ENCODE results near the gene MTUS2. TPM values are rescaled to one million over a fixed set of nuclear protein-coding genes. Genes with fewer than 3 reads are reported as not detected.

MTUS2 gene
- total RNA-seq, 4 donors from 2014 or later, result 0.08 to 0.57 TPM; not detected in 2

DNA sequence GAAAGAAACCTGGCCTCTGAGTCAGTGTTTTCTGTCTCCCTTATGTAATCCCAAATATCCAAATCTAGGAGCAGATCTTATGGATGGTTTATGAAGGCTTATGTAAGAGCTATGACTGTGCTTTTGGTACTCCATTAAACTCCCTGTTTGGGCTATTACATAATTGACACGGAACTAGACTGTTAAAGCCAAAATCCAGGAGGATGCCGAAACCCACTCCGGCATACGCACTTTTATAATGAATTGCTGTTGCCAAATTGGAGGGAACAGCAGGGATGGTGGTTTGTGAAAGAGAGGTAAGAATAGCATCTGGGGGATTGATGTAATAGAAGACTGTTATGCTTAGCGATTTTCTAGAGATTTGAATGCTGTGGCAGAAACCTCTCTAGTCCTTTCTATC lies 2.0 kb downstream of the MTUS2 start:
- no peak overlapping the region for H3K27ac ChIP-seq
- intact Hi-C loops (cut with DNase I), result no loop called here
- no peak for TF ChIP-seq POLR2A (IDR thresholded peaks at IDR 0.05)
- TF ChIP-seq, protein P1, sequence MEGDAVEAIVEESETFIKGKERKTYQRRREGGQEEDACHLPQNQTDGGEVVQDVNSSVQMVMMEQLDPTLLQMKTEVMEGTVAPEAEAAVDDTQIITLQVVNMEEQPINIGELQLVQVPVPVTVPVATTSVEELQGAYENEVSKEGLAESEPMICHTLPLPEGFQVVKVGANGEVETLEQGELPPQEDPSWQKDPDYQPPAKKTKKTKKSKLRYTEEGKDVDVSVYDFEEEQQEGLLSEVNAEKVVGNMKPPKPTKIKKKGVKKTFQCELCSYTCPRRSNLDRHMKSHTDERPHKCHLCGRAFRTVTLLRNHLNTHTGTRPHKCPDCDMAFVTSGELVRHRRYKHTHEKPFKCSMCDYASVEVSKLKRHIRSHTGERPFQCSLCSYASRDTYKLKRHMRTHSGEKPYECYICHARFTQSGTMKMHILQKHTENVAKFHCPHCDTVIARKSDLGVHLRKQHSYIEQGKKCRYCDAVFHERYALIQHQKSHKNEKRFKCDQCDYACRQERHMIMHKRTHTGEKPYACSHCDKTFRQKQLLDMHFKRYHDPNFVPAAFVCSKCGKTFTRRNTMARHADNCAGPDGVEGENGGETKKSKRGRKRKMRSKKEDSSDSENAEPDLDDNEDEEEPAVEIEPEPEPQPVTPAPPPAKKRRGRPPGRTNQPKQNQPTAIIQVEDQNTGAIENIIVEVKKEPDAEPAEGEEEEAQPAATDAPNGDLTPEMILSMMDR (IDR thresholded peaks at IDR 0.05), result no peak
- no peaks in the 10 kb centered on the region for H3K36me3 ChIP-seq
- no peak for DNase-seq
- WGBS, 2 donors, result 75 to 81% methylated on average over 5 of the region's 5 CpGs
- peaks cover under 1 to 79% (median 7%) of the 10 kb centered on the region in 4 donors for H3K27me3 ChIP-seq
- peaks cover 3 to 17% (median 8%) of the 10 kb centered on the region in 3 donors for H3K4me1 ChIP-seq
- peaks cover 0 to 3% (median 1%) of the 10 kb centered on the region in 3 donors for H3K9me3 ChIP-seq
- no peak overlapping the region for H3K4me3 ChIP-seq

DNA sequence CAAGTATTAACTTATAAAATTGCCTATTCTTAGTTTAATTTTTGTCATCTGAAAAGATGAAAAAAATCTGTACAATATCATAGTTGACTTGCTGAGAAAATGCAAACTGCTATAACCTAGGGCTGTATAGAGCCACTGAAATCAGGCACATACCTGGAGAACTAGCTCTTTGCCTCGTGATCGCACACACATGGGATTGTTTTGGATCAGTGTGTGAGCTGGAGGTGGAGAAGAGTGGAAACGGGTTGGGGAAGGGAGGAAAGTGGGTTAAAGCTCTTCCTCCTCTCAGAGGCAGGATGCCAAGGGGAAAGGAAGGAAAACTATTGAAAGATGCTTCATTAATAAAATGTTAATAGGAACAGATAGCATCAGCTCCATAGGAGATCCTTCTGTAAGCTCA lies 2.7 kb downstream of the MTUS2 start:
- H3K27me3 ChIP-seq, result peaks cover 0 to 73% (median 7%) of the 10 kb centered on the region in 4 donors
- 49 to 51% methylated on average over 3 of the region's 3 CpGs for WGBS, 2 donors
- peaks cover 3 to 17% (median 8%) of the 10 kb centered on the region in 3 donors for H3K4me1 ChIP-seq
- no peak for DNase-seq
- peaks cover 0 to 1% (median 0%) of the 10 kb centered on the region in 3 donors for H3K9me3 ChIP-seq
- TF ChIP-seq, protein P1 (IDR thresholded peaks at IDR 0.05), result no peak
- no peak for TF ChIP-seq POLR2A (IDR thresholded peaks at IDR 0.05)
- no peak overlapping the region for H3K4me3 ChIP-seq
- H3K36me3 ChIP-seq, result no peaks in the 10 kb centered on the region
- H3K27ac ChIP-seq, result no peak overlapping the region
- intact Hi-C loops (cut with DNase I), result no loop called here

DNA sequence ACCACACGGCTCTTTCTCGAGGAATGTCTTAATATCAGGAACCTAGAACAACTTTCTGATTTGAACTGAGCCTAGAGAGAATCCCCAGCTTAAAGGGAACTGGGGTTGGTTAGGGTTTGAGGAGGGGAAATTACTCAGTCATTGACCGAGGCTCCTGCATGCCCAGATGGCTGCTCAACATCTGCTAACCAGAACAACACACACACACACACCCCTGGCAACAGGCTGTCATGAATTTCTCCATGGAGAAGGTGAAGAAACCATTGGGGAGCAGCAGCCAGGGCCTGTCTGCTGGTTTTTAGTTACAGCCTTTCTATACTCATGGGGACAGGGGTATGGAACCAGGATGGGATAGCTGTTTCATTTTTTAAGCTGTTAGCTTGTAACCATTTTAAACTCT lies 5.2 kb downstream of the MTUS2 start:
- peaks cover 0 to 13% (median 10%) of the 10 kb centered on the region in 3 donors for H3K9me3 ChIP-seq
- TF ChIP-seq, protein P1 (IDR thresholded peaks at IDR 0.05), result no peak
- no peak for TF ChIP-seq POLR2A (IDR thresholded peaks at IDR 0.05)

DNA sequence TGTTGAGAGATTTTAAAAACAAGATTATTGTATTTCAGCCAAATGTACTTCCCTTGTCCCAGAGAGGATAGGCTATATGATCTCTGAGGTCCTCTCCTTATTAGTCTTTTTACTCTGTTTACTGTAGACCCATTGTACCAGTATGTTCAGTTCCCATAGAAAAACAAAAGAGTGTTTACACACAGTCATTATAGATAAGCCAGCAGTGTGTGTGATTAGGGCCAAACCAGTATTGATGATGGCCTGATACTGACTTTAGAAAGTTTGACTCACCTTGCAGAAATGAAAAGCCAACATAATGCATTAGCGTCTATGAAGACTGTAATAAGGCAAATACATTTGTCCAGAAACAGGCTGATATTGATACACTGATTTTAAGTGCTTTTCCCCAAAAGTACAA lies 6.2 kb downstream of the MTUS2 start:
- peaks cover 0 to 37% (median 0%) of the 10 kb centered on the region in 4 donors for H3K27me3 ChIP-seq
- intact Hi-C loops (cut with DNase I), result no loop called here
- H3K36me3 ChIP-seq, result no peaks in the 10 kb centered on the region
- no peak for TF ChIP-seq POLR2A (IDR thresholded peaks at IDR 0.05)
- TF ChIP-seq, protein P1 (IDR thresholded peaks at IDR 0.05), result no peak
- DNase-seq, result no peak
- no peak overlapping the region for H3K27ac ChIP-seq
- WGBS, 2 donors, result 46 to 59% methylated on average over 1 of the region's 1 CpG
- no peaks in the 10 kb centered on the region for H3K4me1 ChIP-seq
- peaks cover 0 to 23% (median 10%) of the 10 kb centered on the region in 3 donors for H3K9me3 ChIP-seq
- no peak overlapping the region for H3K4me3 ChIP-seq

More for the DNA sequence above, 5.2 kb downstream of the MTUS2 start:
- Histone ChIP-seq H3K27me3 (peaks cover 0 to 47% (median 0%) of the 10 kb centered on the region in 4 donors), H3K27ac (no peak overlapping the region), H3K4me1 (peaks cover 0 to 5% (median 1%) of the 10 kb centered on the region in 3 donors), H3K36me3 (no peaks in the 10 kb centered on the region), H3K4me3 (no peak overlapping the region)
- no peak for DNase-seq
- intact Hi-C loops (cut with DNase I), result no loop called here
- WGBS, 2 donors, result 50 to 53% methylated on average over 2 to 3 of the region's 3 CpGs

DNA sequence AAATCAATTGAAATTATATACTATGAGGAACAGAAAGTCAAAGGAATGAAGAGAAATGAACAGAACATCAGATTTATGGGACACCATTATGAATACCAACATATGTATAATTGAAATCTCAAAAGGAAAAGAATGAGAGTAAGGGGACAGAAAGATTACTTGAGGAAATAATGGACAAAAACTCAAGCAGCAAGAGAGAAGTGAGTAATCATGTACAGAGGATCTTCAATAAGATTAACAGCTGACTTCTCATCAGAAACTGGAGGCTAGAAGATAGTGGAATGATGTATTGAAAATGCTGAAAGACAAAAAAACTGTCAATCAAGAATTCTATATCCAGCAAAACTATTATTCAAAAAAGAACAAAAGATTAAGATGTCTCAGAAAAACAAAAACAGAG lies 10.4 kb downstream of the MTUS2 start:
- intact Hi-C loops (cut with DNase I), result no loop called here
- Histone ChIP-seq H3K4me1 (no peaks in the 10 kb centered on the region), H3K27ac (no peak overlapping the region), H3K27me3 (peaks cover 0 to 2% (median 0%) of the 10 kb centered on the region in 4 donors), H3K4me3 (no peak overlapping the region), H3K36me3 (no peaks in the 10 kb centered on the region), H3K9me3 (peaks cover 0 to 26% (median 10%) of the 10 kb centered on the region in 3 donors)
- TF ChIP-seq, protein P1 (IDR thresholded peaks at IDR 0.05), result no peak
- no peak for TF ChIP-seq POLR2A (IDR thresholded peaks at IDR 0.05)
- DNase-seq, result no peak
